AG10803 (cell line): Measurements from ENCODE around the gene OTUD5.
"Not testable (repeated sequence)": the region's sequence is repeated elsewhere in the genome, so short reads cannot be mapped to it uniquely, and the experiment has no call there.

Experiments
- DNase-seq: peaks from one replicate; pipeline ENCODE4 v3.0.0; 2010; ENCODE audit warnings: low read depth
- H3K4me3 ChIP-seq: 2 replicates; pipeline ENCODE4 v1.5.1; 2011; ENCODE audit warnings: mild to moderate bottlenecking, low read length, control low read depth
- TF ChIP-seq, protein P1 (sequence below): conservative IDR thresholded peaks from 2 replicates; pipeline ENCODE4 v1.5.1; 2011; ENCODE audit warnings: mild to moderate bottlenecking, low read length, control low read depth, inconsistent platforms

OTUD5 gene

DNA sequence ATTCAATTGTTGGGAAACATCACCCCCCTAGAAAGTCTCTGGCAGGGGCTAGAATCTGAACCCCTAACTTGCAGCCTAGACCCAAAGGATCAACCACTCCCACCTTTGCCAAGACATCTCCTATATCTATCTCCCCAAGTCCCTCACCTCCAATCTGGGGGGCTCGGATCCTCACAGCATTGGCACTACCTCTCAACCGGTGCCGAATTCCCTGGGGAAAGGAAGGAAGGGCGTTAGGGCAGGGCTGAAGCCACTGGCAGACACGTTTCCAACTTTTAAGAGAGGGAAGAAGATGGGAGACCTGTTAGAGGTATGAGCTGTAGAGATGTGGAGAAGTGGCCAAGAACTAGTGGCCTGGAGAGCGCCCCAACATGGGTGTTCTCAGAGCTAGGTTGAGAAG lies 62.5 kb downstream of the OTUD5 start:
- no peak overlapping the region for H3K4me3 ChIP-seq
- no peak for DNase-seq
- TF ChIP-seq, protein P1, sequence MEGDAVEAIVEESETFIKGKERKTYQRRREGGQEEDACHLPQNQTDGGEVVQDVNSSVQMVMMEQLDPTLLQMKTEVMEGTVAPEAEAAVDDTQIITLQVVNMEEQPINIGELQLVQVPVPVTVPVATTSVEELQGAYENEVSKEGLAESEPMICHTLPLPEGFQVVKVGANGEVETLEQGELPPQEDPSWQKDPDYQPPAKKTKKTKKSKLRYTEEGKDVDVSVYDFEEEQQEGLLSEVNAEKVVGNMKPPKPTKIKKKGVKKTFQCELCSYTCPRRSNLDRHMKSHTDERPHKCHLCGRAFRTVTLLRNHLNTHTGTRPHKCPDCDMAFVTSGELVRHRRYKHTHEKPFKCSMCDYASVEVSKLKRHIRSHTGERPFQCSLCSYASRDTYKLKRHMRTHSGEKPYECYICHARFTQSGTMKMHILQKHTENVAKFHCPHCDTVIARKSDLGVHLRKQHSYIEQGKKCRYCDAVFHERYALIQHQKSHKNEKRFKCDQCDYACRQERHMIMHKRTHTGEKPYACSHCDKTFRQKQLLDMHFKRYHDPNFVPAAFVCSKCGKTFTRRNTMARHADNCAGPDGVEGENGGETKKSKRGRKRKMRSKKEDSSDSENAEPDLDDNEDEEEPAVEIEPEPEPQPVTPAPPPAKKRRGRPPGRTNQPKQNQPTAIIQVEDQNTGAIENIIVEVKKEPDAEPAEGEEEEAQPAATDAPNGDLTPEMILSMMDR, result no peak

DNA sequence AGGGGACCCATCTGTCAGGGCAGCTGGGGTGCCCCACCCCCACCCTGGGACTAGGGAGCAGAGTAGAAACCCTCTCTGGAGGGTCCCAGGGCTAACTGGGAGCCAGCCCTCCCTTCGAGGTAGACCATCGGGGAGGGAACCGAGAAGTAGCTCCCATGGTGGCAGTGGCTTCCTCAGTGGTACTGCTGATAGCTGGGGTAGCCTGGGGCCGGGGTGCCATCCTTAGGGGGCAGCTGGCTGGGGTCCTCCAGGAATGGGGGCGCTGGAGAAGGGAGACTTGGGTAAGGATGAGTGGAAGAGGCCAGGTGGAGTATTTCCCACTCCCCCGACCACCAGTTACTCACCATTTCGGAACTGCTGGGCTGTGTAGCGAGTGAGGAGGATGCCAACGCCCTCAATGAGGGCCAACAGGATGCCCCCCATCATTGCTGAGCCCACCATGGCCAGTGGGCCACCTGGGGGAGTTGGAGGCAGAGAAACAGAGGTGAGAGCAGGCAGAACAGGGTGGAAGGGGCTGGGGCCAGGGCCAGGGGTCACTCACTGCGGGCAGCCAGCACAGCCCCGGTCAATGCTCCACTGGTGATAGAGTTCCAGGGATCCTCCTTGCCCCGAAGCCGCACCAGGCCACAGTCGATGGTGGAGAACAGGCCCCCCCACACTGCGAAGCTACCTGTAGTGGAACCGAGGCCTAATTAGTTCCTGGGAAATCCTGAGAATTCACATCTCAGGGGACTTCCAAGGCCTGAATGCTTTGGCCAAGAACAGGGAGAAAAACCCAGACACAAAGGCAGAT lies 63.7 kb downstream of the OTUD5 start:
- H3K4me3 ChIP-seq, result no peak overlapping the region
- TF ChIP-seq, protein P1, result no peak
- DNase-seq, result no peak

DNA sequence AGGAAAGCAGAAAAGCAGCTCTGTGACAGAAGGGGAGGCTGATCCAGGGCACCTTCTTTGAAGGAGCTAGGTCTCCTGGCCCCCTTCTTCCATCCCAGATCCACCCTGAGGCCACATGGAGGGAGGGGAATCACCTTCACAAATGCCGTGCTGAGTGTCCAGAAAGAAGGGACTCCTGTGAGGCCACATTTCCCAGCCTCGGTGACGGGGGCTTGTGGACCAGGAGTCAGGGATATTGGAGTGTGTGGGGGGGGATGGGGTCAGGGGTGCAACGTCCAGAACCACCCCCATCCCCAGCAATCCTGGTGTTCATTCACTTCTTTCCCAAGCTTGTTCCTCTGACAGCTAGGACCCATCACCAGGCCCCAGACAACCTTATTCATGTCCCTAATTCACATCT lies 64.5 kb downstream of the OTUD5 start:
- TF ChIP-seq, protein P1, result no peak
- no peak for DNase-seq
- no peak overlapping the region for H3K4me3 ChIP-seq

DNA sequence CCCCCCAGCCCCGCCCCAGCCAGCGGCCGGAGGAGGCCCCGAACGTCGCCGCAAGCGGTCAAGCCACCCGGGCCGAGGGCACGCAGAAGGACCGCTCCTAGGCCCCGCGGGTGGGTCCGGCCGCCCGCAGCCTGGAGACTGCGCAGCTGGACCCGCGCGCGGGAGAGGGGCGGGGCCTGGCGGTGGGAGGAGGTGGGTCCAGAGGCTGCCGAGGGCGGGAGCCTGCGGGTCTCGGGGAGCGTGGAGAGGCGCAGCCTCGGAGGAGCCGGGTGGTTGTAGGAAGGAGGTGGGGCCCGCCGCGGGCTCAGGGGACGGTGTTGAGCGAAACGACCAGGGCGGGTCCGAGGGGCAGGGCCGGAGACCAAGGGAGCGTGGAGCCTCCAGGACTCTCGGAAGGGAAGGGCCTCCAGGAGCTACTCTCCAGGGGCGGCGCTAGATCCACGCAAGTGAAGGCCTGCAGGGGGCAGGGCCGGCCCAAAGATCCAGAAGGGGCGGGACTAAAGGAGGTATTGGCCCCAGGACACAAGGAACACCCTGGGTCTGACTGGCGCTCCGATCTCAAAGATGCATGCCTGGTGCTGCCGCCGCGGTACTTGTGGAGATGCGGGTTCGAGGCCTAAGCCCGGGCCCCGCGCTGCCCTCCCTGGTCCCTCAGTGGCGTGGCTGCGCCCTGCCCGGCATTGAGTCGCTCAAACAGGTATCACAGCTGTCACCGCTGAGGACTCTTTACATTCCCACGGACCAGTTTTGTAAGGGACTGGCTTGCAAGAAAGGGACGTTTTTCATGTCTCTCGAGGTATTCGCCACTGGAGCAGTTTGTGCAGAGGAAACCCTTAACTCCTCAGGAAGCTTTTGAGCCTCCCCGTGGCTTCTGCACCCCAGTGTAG lies 65.8 kb downstream of the OTUD5 start:
- peak; percentile 81 for DNase-seq
- TF ChIP-seq, protein P1, result peak; percentile 46
- peak overlapping the region; percentile 58 for H3K4me3 ChIP-seq

DNA sequence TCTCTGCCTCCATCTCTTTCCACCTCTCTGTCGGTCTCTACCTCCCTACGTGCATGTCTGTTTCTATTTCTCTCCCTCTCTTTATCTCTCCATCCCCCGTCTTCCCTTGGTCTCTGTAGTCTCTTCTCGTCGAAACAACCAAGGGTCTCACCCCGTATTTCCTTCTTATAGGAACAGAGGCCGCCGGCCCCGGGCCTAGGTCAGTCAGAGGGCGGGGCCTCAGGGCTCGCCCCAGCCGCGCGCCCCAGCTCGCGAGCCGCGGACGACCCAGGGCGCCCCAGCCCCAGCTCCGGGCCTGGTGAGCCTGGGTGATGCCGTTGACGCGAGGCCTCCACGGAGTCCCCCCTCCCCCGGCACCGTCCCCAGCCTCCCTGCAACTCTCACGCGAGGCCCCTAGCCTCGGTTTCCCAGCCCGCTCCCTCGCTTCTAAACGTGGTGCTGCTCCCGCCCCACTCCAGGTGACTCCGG lies 66.4 kb downstream of the OTUD5 start:
- peak overlapping the region; percentile 58 for H3K4me3 ChIP-seq
- no peak for DNase-seq
- TF ChIP-seq, protein P1, result no peak

DNA sequence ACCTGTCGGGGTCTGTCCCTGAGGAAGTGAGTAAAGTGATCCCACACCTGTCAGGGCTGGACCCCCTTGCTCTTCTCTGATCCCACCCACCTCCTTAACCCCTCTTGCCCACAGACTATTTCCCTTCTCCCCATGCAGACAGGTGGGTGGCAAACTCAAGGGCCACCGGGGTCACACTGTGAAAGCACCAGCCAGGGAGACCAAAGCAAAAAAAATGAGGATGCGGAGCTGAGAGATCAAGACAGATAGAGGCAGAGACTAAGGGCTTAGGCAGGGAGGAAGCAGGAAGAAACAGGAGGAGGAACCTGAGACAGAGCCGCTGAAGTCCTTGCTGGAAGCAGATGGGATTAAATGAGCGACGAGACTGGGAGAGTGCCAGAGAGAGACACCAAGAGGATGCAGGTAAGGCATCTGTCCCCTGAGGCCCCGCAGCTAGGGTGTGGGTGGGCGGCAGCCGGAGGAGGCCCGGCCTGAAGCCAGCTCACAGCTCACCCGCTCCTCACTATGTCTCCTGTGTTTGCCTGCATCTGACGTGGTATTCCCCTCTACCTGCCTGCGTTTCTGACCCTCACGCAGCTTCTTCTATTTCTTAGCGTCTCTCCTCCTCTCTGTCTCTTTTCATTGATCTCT lies 67.0 kb downstream of the OTUD5 start:
- peak overlapping the region; percentile 58 for H3K4me3 ChIP-seq
- TF ChIP-seq, protein P1, result no peak
- DNase-seq, result no peak

DNA sequence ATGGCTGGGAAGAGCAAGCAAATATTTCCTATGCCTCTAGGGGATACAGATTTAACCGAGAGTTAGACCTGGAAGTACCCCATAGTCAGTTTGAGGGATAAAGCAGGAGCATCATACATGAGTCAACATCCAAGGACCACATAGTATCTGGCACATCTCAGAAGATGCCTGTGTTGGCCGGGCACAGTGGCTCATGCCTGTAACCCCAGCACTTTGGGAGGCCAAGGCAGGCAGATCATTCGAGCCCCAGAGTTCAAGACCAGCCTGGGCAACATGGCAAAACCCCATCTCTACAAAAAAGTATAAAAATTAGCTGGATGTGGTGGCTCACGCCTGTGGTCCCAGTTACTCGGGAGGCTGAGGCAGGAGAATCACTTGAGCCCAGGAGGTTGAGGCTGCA lies 70.8 kb downstream of the OTUD5 start:
- H3K4me3 ChIP-seq, DNase-seq: not testable (repeated sequence)
